ENCODE results near the gene JSRP1. TPM values are rescaled to one million over a fixed set of nuclear protein-coding genes. Genes with fewer than 3 reads are reported as not detected.
A peak's percentile ranks its signal among the peaks of the same experiment; 100 is the strongest.

The JSRP1 gene
- total and polyA plus RNA-seq, 2 experiments from 2014 or later: 2.4 to 3.1 TPM

GRCh38 chr19:2207991-2208860 lies 48.0 kb downstream of the JSRP1 start:
- Histone ChIP-seq H3K9me2 (ENCODE audit: insufficient read depth) (no peaks in the 10 kb centered on the region), H3F3A (replicated peaks; ENCODE audit: low read depth) (no peaks in the 10 kb centered on the region), H4K20me1 (replicated peaks; ENCODE audit: insufficient read depth) (0 out of 2 replicates have a peak, but pooled peaks cover 10% of the 10 kb centered on the region), H3K27ac (ENCODE audit: low read depth) (peak overlapping the region; percentile 50; the same call in 1 of the 2 replicates), H3K4me1 (ENCODE audit: insufficient read depth) (peaks cover 5% of the 10 kb centered on the region; the same call in 1 of the 2 replicates), H3K4me3 (no peak overlapping the region), H3K4me2 (no peak overlapping the region), H3K79me2 (replicated peaks; ENCODE audit: insufficient read depth) (0 out of 2 replicates have a peak, but pooled peaks cover 4% of the 10 kb centered on the region), H3K36me3 (ENCODE audit: insufficient read depth) (peaks cover 6% of the 10 kb centered on the region; the same call in 1 of the 2 replicates), H2AFZ (no peak overlapping the region), H3K27me3 (ENCODE audit: insufficient read depth) (no peaks in the 10 kb centered on the region)
- DNase-seq (ENCODE audit: low spot score) (peak; percentile 75), ATAC-seq (peak; percentile 78)
- Mint-ChIP-seq H3K27ac (no peak overlapping the region), H3K4me3 (no peak overlapping the region), H3K4me1 (peaks cover 3% of the 10 kb centered on the region; the same call in 2 of the 3 replicates), H3K9me3 (no peaks in the 10 kb centered on the region; the same call in 2 of the 3 replicates), H3K27me3 (ENCODE audit: insufficient read depth, low read depth, poor library complexity) (no peaks in the 10 kb centered on the region), H3K36me3 (ENCODE audit: low read depth) (peaks cover 34% of the 10 kb centered on the region)
- TF ChIP-seq CTCF (conservative IDR thresholded peaks at IDR 0.05; ENCODE audit: low read depth in 2 of 2) (peak; percentile 13 to 61; a peak in 2 of 4 replicates), JUNB (IDR thresholded peaks at IDR 0.05; ENCODE audit: unreplicated experiment) (no peak), EZH2phosphoT487 (IDR thresholded peaks at IDR 0.05; ENCODE audit: unreplicated experiment) (no peak)
- TF ChIP-seq, protein P1, sequence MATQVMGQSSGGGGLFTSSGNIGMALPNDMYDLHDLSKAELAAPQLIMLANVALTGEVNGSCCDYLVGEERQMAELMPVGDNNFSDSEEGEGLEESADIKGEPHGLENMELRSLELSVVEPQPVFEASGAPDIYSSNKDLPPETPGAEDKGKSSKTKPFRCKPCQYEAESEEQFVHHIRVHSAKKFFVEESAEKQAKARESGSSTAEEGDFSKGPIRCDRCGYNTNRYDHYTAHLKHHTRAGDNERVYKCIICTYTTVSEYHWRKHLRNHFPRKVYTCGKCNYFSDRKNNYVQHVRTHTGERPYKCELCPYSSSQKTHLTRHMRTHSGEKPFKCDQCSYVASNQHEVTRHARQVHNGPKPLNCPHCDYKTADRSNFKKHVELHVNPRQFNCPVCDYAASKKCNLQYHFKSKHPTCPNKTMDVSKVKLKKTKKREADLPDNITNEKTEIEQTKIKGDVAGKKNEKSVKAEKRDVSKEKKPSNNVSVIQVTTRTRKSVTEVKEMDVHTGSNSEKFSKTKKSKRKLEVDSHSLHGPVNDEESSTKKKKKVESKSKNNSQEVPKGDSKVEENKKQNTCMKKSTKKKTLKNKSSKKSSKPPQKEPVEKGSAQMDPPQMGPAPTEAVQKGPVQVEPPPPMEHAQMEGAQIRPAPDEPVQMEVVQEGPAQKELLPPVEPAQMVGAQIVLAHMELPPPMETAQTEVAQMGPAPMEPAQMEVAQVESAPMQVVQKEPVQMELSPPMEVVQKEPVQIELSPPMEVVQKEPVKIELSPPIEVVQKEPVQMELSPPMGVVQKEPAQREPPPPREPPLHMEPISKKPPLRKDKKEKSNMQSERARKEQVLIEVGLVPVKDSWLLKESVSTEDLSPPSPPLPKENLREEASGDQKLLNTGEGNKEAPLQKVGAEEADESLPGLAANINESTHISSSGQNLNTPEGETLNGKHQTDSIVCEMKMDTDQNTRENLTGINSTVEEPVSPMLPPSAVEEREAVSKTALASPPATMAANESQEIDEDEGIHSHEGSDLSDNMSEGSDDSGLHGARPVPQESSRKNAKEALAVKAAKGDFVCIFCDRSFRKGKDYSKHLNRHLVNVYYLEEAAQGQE (IDR thresholded peaks at IDR 0.05; ENCODE audit: unreplicated experiment): no peak

DNA sequence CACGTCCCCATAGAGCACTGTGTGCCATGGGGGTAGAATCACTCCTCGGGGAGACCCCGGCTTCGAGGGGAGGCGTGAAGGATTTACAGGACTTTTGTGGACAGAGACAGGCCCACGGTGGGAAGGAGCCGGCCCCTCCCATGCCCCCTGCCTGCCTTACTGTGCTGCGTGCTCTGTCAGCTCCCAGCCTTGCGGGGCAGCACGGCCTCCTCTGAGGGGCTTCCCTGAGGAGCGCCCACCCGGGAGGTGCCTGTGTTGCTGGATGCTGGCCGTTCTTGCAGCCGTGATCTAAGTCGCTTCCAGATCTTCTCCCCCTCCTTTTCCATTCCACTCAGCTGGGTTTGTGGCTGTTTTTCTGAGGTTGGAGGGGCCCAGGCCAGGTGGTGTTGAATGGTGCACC lies 49.2 kb downstream of the JSRP1 start:
- Histone ChIP-seq H2AFZ (no peak overlapping the region), H3K27me3 (ENCODE audit: insufficient read depth) (no peaks in the 10 kb centered on the region), H4K20me1 (replicated peaks; ENCODE audit: insufficient read depth) (0 out of 2 replicates have a peak, but pooled peaks cover 6% of the 10 kb centered on the region), H3K27ac (ENCODE audit: low read depth) (no peak overlapping the region), H3K4me2 (no peak overlapping the region), H3K9me2 (ENCODE audit: insufficient read depth) (no peaks in the 10 kb centered on the region), H3K4me3 (no peak overlapping the region), H3K36me3 (ENCODE audit: insufficient read depth) (peaks cover 5% of the 10 kb centered on the region; the same call in 1 of the 2 replicates), H3F3A (replicated peaks; ENCODE audit: low read depth) (no peaks in the 10 kb centered on the region), H3K4me1 (ENCODE audit: insufficient read depth) (peaks cover 5% of the 10 kb centered on the region; the same call in 1 of the 2 replicates), H3K79me2 (replicated peaks; ENCODE audit: insufficient read depth) (0 out of 2 replicates have a peak, but pooled peaks cover 4% of the 10 kb centered on the region)
- Mint-ChIP-seq H3K27me3 (ENCODE audit: insufficient read depth, low read depth, poor library complexity) (no peaks in the 10 kb centered on the region), H3K27ac (no peak overlapping the region), H3K4me3 (no peak overlapping the region), H3K4me1 (peaks cover 3% of the 10 kb centered on the region; the same call in 2 of the 3 replicates), H3K36me3 (ENCODE audit: low read depth) (peaks cover 38% of the 10 kb centered on the region), H3K9me3 (no peaks in the 10 kb centered on the region; the same call in 2 of the 3 replicates)
- DNase-seq (ENCODE audit: low spot score) (no peak), ATAC-seq (no peak)
- TF ChIP-seq POLR2AphosphoS5 (IDR thresholded peaks at IDR 0.05; ENCODE audit: low read depth) (no peak), NANOG (IDR thresholded peaks at IDR 0.05; ENCODE audit: borderline replicate concordance) (no peak), CREB1 (CRISPR knock-in tag; IDR thresholded peaks at IDR 0.05; ENCODE audit: low read depth) (no peak), ETS1 (IDR thresholded peaks at IDR 0.05) (no peak), CTCF (conservative IDR thresholded peaks at IDR 0.05; ENCODE audit: low read depth in 2 of 2) (no peak)

Data from GM23338 (cell line).